GM18870 (cell line): ENCODE data around the gene STXBP3.

ENCODE experiments used
- ATAC-seq: cut with Tn5 transposase; IDR thresholded peaks from one replicate; pipeline ENCODE4 v1.9.1; 2021; ENCODE audit warnings: moderate library complexity; ENCODE audit not compliant: unreplicated experiment

STXBP3 gene

GRCh38 chr1:108801101-108801500 lies 54.6 kb downstream of the STXBP3 start:
- no peak for ATAC-seq

- no peak for ATAC-seq
Measured at GRCh38 chr1:108803548-108803947, 57.1 kb downstream of the STXBP3 start.

GRCh38 chr1:108808438-108808837 lies 62.0 kb downstream of the STXBP3 start:
- no peak for ATAC-seq

- ATAC-seq, result no peak
Measured at GRCh38 chr1:108811611-108812010, 65.1 kb downstream of the STXBP3 start.

GRCh38 chr1:108813326-108813725 lies 66.9 kb downstream of the STXBP3 start:
- ATAC-seq, result no peak

DNA sequence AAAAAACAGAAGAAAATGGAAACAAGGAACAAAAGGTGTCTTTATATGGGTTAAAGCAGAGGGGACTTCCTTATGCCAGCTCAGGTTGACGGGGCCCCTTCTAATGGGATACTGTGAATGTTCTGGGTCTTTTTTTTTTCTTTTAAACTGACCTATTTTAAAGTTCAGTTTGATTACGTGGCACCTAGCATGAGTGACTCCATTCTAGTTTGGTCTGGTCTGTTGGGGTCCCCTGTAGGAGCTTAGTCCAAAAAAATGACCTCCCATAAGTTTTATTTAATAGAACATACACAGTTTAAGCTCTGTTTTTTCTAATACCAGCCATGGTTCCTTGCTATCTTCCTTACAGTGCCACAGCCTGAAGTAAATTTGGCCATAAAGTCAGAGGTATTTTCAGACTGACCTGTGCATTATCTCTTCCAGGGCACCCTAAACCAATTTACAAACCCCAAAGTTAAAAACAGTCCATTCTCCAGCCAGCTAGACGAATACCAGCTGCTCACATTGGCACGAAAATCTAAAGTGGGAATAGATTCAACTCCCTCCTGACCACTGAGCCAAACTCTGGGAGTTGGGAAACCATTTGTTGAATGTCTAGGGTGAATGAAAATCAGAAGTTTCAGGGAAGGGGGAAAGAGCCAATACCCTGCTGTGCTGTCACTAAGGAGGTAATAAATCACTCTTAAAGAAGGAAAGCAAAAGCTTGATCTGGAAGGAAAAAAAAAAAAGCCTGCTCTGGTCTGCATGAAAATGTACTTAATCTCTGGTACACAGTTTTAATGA lies 68.1 kb downstream of the STXBP3 start:
- no peak for ATAC-seq

GRCh38 chr1:108815566-108815965 lies 69.1 kb downstream of the STXBP3 start:
- ATAC-seq, result no peak

GRCh38 chr1:108816049-108816893 lies 69.8 kb downstream of the STXBP3 start:
- ATAC-seq, result no peak

- no peak for ATAC-seq
Measured at GRCh38 chr1:108817016-108817415, 70.5 kb downstream of the STXBP3 start.

DNA sequence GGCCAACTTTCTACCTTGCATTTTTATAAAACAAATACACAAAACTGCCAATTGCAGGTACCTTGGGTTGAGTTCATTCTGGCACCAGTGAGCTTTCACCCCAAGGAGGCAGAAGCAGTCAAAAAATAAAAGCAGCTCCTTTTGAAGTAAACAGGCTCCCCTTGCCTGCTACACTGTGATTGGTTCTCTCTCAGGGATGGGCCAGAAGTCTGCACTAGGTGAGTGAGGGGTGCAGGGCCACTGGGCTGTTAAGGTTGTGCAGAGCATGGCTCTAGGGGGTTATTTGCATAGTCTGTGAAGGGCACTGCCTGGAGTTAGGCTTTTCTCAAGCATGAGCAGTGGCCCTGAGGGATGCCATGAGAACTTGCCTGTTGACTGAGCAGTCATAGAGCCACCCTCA lies 71.3 kb downstream of the STXBP3 start:
- no peak for ATAC-seq

- ATAC-seq, result no peak
Measured at GRCh38 chr1:108819878-108820277, 73.4 kb downstream of the STXBP3 start.

DNA sequence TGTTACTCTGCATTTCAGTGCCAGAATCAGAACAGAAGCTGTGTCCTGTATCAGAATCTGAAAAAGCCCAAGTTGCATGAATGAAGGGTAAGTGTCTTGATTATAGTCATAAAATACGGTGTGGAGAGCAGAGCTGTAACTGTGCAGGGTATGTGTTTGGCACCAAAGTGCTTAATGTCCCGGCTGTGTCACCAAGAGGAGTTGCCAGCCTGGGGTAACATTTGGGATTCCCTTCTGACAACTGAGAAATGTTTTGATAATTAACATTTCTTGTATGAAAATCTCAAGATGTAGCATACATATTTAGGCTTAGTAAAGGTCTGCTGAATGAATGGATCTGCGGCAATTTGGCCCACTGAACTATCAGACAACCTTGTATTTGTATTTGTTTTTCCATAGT lies 77.2 kb downstream of the STXBP3 start:
- no peak for ATAC-seq

DNA sequence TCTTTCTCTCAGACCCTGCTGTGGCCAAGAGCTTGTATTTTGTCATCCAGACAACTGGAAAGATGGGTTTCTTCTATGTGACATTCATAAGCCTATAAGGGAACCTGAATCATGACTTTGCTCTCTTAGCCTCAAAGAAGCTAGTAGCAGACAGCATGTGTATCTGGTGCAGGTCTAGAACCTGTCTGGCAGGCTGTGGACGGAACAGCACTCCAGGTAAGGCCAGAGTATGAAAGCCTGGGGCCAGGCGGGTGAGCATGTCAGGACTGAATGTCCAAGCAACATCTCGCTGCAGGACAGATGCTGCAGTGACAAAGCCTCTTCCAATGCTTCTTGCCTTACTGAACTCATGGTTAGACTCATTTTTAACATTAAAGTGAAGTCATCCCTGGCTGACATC lies 77.6 kb downstream of the STXBP3 start:
- no peak for ATAC-seq

- no peak for ATAC-seq
Measured at GRCh38 chr1:108826081-108826635, 79.7 kb downstream of the STXBP3 start.

DNA sequence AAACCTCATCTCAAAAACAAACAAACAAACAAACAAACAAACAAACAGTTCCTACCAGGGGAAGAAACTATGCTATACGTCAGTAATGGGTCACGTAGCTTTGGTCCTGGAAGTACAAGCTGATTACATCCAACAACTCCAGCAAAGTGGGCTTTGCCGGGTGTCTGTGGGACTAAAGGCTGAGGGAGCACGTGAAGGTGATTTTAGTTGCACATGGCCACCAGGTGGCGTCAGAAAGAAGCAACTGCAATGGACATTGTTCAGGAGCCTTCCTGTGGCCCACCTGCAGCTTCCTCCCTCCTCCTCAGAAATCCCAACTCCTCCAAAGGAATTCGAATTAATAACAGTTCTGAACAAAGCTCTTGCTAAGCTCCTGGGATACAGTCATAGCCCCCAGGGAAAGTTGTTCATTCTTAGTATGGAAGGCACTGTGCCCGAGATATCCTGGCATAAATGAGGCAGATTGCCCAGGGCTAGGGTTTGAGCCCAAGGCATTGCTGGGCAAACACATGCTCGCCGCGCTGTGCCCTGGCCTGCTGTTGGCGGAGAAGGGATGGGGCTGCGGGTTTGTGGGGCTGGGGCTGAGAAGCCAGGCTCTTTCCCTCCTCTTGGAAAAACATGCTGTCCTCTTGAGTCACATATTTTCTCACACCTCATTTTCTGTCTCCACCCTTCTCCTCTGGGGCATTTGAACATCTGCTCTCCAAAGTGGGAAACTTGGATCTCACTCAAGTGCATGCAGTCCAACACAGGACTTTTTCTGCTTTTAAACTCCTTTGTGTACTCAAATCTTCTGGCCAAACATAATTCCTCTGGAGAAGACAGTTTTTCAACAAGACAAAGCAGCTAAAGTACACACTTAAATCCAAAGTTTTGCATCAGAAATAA lies 81.8 kb downstream of the STXBP3 start:
- ATAC-seq, result no peak

GRCh38 chr1:108829498-108829916 lies 83.0 kb downstream of the STXBP3 start:
- ATAC-seq, result no peak

DNA sequence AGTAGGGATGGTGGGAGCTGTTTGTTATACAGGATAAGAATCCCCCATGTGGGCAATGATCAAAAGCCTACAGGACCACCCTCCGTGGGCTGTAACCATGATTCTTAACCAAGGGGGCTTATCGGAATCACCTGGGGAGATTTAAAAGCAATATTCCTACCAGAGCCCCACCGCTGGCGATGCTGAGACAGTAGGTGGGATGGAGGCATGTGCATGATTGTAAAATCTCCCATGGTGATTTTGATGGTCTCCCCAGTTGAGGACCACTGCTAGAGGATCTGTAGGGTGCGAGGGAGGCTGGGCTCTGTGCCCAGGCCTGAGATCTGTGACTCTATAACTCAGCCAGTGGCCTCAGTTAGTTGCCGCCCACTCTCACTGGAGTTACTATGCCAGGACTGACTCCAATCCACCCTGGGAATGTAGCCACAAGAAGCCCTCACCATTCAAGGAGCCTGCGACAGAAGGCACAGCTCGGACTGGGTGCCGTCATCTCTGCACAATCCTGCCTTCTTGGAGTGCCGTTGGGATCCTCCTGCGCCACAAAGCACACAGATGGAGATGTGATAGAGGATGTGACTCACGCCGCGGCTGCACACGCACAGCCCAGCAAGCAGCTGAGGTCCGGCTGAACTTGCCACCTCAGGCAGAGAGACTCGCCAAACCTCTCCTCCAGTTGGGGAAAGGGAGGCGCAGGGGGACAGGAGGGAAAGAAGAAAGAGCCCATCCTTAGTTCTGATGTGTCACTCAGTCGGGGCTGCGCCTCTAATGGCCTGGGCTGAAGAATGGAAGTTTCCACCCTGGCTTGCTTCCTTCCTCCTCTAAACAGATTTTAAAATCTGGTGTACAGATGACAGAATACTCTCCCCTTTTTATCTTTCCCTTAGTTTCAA lies 83.9 kb downstream of the STXBP3 start:
- ATAC-seq, result no peak

GRCh38 chr1:108831225-108831624 lies 84.8 kb downstream of the STXBP3 start:
- ATAC-seq, result no peak

- ATAC-seq, result no peak
Measured at GRCh38 chr1:108832929-108833328, 86.5 kb downstream of the STXBP3 start.

DNA sequence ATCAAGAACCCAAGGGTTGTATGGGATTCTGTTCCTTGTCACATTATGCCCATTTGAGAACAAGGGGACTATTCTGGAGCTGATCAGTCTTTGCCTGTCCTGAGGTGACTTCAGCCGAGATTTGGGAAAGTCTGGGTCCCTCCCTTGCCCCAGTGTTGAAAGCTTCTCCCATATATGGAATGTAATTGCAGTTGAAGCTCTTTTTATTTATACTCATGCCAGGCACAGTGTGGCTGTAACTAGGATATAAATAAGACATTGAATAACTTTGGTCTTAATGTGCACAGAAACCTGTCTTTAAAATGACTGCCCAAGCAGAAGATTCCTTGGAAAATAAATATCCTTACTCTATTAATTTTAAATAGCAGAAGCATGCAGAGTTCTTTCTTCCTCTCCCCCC lies 95.2 kb downstream of the STXBP3 start:
- ATAC-seq, result no peak
